Amygdala (tissue), 56 donors: ENCODE measurements around the gene SMPD4.
"Not testable (repeated sequence)": the region's sequence is repeated elsewhere in the genome, so short reads cannot be mapped to it uniquely, and the experiment has no call there.

Experiments
- DNase-seq, 56 donors: peaks; one replicate each; lab custom pipeline; 2025; lab: John Stamatoyannopoulos, UW

SMPD4 gene, protein sequence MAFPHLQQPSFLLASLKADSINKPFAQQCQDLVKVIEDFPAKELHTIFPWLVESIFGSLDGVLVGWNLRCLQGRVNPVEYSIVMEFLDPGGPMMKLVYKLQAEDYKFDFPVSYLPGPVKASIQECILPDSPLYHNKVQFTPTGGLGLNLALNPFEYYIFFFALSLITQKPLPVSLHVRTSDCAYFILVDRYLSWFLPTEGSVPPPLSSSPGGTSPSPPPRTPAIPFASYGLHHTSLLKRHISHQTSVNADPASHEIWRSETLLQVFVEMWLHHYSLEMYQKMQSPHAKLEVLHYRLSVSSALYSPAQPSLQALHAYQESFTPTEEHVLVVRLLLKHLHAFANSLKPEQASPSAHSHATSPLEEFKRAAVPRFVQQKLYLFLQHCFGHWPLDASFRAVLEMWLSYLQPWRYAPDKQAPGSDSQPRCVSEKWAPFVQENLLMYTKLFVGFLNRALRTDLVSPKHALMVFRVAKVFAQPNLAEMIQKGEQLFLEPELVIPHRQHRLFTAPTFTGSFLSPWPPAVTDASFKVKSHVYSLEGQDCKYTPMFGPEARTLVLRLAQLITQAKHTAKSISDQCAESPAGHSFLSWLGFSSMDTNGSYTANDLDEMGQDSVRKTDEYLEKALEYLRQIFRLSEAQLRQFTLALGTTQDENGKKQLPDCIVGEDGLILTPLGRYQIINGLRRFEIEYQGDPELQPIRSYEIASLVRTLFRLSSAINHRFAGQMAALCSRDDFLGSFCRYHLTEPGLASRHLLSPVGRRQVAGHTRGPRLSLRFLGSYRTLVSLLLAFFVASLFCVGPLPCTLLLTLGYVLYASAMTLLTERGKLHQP

GRCh38 chr2:130181325-130181879, at the start of gene SMPD4:
TSS of gene SMPD4 (minus strand) at chr2:130181602. CDS start at chr2:130176592, 5,010 bp downstream.
- DNase-seq: peak; percentile 60 to 98 (median 91)

GRCh38 chr2:130230907-130231306, 49.5 kb upstream of the SMPD4 start:
- not testable (repeated sequence) for DNase-seq

GRCh38 chr2:130230376-130230775, 49.0 kb upstream of the SMPD4 start:
- DNase-seq: not testable (repeated sequence)

DNA sequence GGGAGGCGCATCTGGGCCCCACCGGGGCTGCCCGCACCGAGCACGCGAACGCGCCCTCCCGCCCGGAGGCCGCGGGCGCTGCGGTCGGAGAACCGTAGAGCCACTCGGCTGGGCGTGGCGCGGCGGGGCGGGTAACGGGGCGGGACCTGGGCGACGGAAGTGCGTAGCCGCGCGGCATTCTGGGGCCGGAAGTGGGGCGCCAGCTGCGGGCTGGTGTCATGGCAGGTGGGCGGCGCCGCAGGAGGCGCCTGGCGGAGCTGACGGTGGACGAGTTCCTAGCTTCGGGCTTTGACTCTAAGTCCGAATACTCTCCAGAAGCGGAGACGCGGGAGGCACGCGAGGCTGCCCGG, 47.7 kb upstream of the SMPD4 start:
- DNase-seq: peak in 6 of 56 donors; percentile 9 to 25 (median 14)

- DNase-seq: not testable (repeated sequence)
Observed at GRCh38 chr2:130228467-130229160, 47.2 kb upstream of the SMPD4 start.

DNA sequence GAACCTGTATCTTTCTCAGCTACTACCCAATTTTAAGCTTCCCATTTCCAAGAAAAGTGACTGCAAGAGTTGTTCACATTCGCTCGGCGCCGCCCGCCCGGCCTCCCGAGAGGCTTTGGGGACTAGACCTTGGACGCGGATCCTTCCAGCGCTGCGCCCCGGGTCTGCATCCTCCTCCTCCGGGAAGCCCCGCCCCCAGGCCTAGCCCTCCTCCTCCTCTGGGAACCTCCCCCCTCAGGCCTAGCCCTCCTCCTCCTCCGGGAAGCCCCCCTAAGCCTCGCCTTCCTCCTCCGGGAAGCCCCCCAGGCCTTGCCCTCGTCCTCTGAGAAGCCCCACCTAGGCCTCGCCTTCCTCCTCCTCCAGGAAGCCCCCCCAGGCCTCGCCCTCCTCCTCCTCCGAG, 46.6 kb upstream of the SMPD4 start:
- not testable (repeated sequence) for DNase-seq

DNA sequence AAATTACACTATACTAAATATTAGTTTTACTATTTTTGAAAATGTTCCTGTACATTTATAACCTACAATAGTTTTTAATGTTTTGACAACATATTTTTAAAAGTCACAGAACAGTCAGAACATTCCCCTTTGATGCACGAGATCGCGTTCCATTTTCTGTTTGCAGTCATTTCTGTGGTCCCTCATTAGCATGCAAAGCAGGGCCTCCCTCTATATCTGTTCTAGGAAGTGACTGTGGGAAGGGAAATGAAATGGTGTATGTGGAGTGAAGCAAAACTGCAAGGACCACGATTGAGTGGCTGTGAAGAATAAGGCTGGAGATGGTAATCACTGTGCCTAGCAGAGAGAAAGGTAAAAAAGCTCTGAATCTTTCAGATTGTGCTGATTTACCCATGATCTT, 41.1 kb upstream of the SMPD4 start:
- DNase-seq: not testable (repeated sequence)

DNA sequence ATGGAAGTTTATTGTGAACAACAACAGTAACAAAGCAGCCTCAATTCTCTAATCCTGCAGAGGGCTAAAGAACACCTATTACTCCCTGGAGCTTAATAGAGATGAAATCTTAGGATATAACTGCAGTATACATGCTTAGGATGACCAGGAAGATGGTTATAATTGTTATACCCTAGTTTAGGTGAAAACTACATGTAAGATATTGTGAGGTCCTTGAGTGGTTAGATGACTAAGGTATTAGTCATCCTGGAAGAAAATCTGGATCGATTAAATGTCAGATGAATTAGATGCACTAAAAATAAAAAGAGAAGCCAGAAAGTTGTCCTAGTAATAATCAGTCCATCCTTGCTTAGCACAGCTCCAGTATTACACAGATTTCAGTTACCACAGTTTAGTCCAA, 39.1 kb upstream of the SMPD4 start:
- not testable (repeated sequence) for DNase-seq

DNA sequence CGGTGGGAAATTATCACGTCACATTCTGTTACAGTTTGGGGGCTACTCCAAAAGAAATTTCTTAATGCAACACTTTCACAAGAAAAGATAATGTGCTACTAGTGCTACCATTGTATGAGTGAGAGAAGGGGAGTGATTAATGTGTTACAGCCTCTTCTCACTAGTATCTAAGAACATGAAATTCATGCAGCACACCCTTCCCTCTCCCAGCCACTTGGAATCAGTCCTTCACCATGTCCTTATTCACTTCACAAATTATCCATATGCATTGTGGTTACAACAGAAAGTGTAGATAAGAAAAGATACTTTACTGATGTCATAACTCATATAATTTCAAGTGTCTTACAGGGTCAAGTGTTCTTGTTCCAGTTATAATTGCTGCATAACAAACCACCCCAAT, 37.7 kb upstream of the SMPD4 start:
- DNase-seq: not testable (repeated sequence)

GRCh38 chr2:130207051-130207450, 25.6 kb upstream of the SMPD4 start:
- not testable (repeated sequence) for DNase-seq

DNA sequence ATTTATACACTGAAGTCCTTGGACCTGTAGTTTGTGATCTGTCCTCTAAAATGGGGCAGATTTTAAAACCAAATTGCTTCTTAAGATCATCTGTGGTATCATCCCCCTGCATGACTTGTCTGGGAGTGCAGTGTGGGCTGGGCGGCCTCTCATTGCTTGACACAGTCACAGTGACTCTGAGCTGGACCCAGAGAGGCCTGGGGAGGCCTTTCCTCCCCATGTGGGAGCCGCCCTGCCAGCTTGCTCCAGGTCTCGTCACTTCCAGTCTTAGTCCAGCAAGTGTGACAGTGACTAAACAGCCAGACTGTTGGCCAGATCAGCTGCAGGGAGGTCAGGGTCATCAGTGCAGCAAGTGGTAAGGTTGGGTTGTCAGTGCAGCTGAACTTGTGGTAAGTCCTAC, 21.7 kb upstream of the SMPD4 start:
- not testable (repeated sequence) for DNase-seq

DNA sequence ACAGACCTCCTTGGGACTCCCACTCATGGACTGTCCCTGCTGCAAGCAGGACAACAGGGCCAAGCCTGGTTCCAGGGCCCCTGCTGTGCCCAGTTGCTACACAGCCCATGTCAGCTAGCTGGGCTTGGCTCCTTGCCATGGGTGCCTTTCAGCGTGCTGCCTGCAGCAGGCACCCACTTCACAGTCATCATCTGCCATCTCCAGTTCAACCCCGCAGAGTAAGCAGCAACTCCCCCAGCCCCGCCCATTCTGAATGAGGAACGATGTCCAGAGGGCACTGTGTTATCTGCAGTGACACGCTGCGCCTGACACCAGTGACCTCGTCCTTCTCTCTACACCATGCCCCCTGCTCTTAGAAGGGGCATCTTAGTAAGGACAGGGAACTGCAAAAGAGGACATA, 21.1 kb upstream of the SMPD4 start:
- DNase-seq: not testable (repeated sequence)

DNA sequence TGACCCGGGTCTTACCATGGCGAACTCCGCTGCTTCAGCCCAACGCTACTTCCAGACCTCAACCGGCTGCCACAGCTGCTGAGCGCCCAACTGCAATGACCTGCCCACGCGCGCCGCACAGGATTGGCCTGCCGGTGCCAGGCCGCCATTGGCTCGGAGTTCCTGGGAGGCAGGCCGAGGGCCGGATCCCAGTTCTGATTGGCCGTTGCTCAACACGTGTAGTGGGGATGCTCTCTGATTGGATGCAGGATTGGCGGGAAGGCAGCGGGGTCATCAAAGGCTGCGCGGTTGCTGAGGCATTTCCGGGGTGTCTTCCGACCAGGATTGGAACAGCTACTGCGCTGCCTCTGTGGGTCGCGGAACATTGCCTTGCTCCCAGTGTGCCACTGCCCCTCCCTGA, 16.9 kb upstream of the SMPD4 start, which contains the start of gene TUBA3E:
TUBA3E (minus strand) TSS at position 97 of the 400 bp plus-strand sequence; CDS start at position 18, 79 bp downstream.
- DNase-seq: no peak

- not testable (repeated sequence) for DNase-seq
Observed at GRCh38 chr2:130196052-130196451, 14.7 kb upstream of the SMPD4 start.

GRCh38 chr2:130195089-130195635, 13.8 kb upstream of the SMPD4 start:
- not testable (repeated sequence) for DNase-seq

DNA sequence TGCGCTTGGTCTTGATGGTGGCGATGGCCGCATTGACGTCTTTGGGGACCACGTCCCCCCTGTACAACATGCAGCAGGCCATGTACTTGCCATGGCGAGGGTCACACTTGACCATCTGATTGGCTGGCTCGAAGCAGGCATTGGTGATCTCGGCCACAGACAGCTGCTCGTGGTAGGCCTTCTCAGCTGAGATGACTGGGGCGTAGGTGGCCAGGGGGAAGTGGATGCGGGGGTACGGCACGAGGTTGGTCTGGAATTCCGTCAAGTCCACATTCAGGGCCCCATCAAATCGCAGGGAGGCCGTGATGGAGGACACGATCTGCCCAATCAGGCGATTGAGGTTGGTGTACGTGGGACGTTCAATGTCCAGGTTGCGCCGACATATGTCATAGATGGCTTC, 12.4 kb upstream of the SMPD4 start:
- not testable (repeated sequence) for DNase-seq

DNA sequence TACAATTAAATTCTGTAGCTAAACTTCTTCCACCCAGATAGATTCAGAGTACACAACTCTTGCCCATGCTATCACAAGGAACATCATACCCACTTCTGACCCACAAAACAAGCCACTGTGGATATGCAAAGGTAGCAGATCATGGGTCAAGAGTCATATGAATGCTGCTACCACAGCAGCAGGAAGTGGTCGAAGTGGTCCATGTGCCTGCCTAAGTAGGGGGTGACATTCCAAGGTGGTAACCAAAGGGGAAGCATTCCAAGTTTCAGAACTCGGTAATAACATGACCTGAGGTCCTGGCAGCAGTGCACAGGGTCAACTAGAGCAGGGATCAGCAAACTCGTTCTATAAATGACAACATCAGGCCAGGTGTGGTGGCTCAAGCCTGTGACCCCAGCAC, 11.0 kb upstream of the SMPD4 start:
- not testable (repeated sequence) for DNase-seq

GRCh38 chr2:130191319-130191718, 9.9 kb upstream of the SMPD4 start:
- DNase-seq: not testable (repeated sequence)

- no peak for DNase-seq
Observed at GRCh38 chr2:130190237-130190636, 8.8 kb upstream of the SMPD4 start.

GRCh38 chr2:130188958-130189357, 7.6 kb upstream of the SMPD4 start:
- DNase-seq: not testable (repeated sequence)
